Breast epithelium (tissue), 4 donors: Measurements from ENCODE around the gene RGL1. TPM values are rescaled to one million over a fixed set of nuclear protein-coding genes. Genes with fewer than 3 reads are reported as not detected.
A peak's percentile ranks its signal among the peaks of the same experiment; 100 is the strongest.

Source experiments
- DNase-seq, 2 donors: peaks; one replicate each; pipeline ENCODE4 v3.0.0-alpha.2; 2019; ENCODE audit warnings: low spot score in 2 of 2
- H3K27ac ChIP-seq, 2 donors: fragments of 200-600 bp; sonication (generic) in 1 of 2; one replicate each; pipeline ENCODE4 v1.5.1; 2016 to 2019; ENCODE audit warnings: mild to moderate bottlenecking in 1 of 2
- H3K27me3 ChIP-seq, 2 donors: fragments of 200-600 bp; sonication (generic) in 1 of 2; one replicate each; pipeline versions ENCODE4 v1.5.1 to v1.6.0; 2017 to 2019; ENCODE audit warnings: control low read depth in 1 of 2, mild to moderate bottlenecking in 1 of 2
- H3K36me3 ChIP-seq: fragments of 200-600 bp; one replicate; pipeline ENCODE4 v1.5.1; 2019
- H3K4me1 ChIP-seq, 2 donors: fragments of 200-600 bp; sonication (generic); one replicate each; pipeline ENCODE4 v1.5.1; 2016 to 2019; ENCODE audit warnings: control low read depth in 1 of 2
- H3K4me3 ChIP-seq, 3 donors: fragments of 200-600 bp; sonication (generic); 1 replicate in 2 of 3; 2 replicates in 1 of 3; pipeline ENCODE4 v1.5.1; 2016 to 2019; ENCODE audit warnings: mild to moderate bottlenecking in 3 of 3, moderate library complexity in 2 of 3
- H3K9me3 ChIP-seq, 2 donors: fragments of 200-600 bp; sonication (generic) in 1 of 2; one replicate each; pipeline ENCODE4 v1.5.1; 2016 to 2019; ENCODE audit warnings: control low read depth in 1 of 2
- POLR2A ChIP-seq: fragments of 450-650 bp; IDR thresholded peaks from one replicate; pipeline ENCODE4 v1.6.1; 2016; ENCODE audit warnings: antibody characterized with exemption, mild to moderate bottlenecking, moderate library complexity
- POLR2AphosphoS5 ChIP-seq, 3 donors: sonication (generic); formaldehyde crosslinking; IDR thresholded peaks; one replicate each; pipeline ENCODE4 v1.6.1; 2017; ENCODE audit warnings: antibody characterized with exemption in 3 of 3
- intact Hi-C: fragments of 100-400 bp; cut with DNase I; formaldehyde crosslinking; loops from one replicate; pipeline ENCODE4 v1.15.1; 2023; ENCODE audit warnings: low total_unique reads
- total RNA-seq, 3 donors: library from RNA; depleted of rRNA; stranded (reverse); fragments of >200 nt; gene quantifications; one replicate each; pipeline ENCODE4 v1.1.0, GENCODE V29; 2016
- TF ChIP-seq, protein P1 (sequence below), 3 donors: fragments of 450-650 bp; IDR thresholded peaks; one replicate each; pipeline ENCODE4 v1.5.1; 2016 to 2017; ENCODE audit warnings: antibody characterized with exemption in 3 of 3, mild to moderate bottlenecking in 3 of 3, moderate library complexity in 3 of 3

RGL1 gene
- total RNA-seq = 10 to 100 TPM; 24.9 to 70.2 (median 26.8) TPM

- Histone ChIP-seq H3K9me3 (no peaks in the 10 kb centered on the region), H3K4me3 (peak within 1 kb of the TSS; percentile 72 to 84 (median 74)), H3K27ac (peak within 1 kb of the TSS; percentile 93 to 96), H3K4me1 (peaks cover 0 to 10% of the 10 kb centered on the region in 2 donors), H3K36me3 (no peaks in the 10 kb centered on the region), H3K27me3 (no peaks in the 10 kb centered on the region)
- intact Hi-C loops = no loop called here
- peak; percentile 51 to 73 for DNase-seq
- peak; percentile 41 to 80 (median 72) for TF ChIP-seq POLR2AphosphoS5 (IDR thresholded peaks at IDR 0.05)
- no peak for TF ChIP-seq POLR2A
- TF ChIP-seq, protein P1, sequence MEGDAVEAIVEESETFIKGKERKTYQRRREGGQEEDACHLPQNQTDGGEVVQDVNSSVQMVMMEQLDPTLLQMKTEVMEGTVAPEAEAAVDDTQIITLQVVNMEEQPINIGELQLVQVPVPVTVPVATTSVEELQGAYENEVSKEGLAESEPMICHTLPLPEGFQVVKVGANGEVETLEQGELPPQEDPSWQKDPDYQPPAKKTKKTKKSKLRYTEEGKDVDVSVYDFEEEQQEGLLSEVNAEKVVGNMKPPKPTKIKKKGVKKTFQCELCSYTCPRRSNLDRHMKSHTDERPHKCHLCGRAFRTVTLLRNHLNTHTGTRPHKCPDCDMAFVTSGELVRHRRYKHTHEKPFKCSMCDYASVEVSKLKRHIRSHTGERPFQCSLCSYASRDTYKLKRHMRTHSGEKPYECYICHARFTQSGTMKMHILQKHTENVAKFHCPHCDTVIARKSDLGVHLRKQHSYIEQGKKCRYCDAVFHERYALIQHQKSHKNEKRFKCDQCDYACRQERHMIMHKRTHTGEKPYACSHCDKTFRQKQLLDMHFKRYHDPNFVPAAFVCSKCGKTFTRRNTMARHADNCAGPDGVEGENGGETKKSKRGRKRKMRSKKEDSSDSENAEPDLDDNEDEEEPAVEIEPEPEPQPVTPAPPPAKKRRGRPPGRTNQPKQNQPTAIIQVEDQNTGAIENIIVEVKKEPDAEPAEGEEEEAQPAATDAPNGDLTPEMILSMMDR (IDR thresholded peaks at IDR 0.05) = no peak
Measured at GRCh38 chr1:183804916-183805841, at the start of gene RGL1. TSS of gene RGL1 (plus strand) at chr1:183805120. CDS start at chr1:183805298, 178 bp downstream.

DNA sequence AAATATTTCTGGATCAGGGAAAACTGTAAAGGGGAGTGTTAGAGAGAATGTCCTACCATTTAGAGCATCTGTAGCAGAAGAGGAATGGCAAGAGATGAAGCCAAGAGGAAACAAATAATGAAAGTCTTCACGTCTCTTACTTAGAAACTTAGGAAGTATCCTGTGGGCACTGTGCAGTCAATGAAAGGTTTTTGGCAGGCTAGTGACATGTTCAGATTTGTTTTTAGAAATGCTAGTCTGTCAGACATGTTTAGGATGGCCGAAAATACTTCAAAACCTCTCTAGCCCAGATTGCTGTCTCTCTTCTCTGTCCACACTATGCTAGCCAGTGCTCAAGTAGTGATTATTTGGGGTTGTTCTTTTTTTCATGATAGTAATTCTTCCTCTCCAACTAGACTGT lies 48.6 kb upstream of the RGL1 start:
- TF ChIP-seq, protein P1 (IDR thresholded peaks at IDR 0.05) = no peak
- TF ChIP-seq POLR2A (no peak), POLR2AphosphoS5 (IDR thresholded peaks at IDR 0.05) (no peak)
- H3K4me3 ChIP-seq = no peak overlapping the region

GRCh38 chr1:183757061-183757460 lies 47.9 kb upstream of the RGL1 start:
- no peaks in the 10 kb centered on the region for H3K9me3 ChIP-seq
- H3K4me3 ChIP-seq = no peak overlapping the region
- H3K27me3 ChIP-seq = no peaks in the 10 kb centered on the region
- no peaks in the 10 kb centered on the region for H3K36me3 ChIP-seq
- no peak for DNase-seq
- H3K27ac ChIP-seq = no peak overlapping the region
- TF ChIP-seq, protein P1 (IDR thresholded peaks at IDR 0.05) = no peak
- TF ChIP-seq POLR2A (no peak), POLR2AphosphoS5 (IDR thresholded peaks at IDR 0.05) (no peak)
- no peaks in the 10 kb centered on the region for H3K4me1 ChIP-seq
- intact Hi-C loops = no loop called here

More for the DNA sequence above, 48.6 kb upstream of the RGL1 start:
- Histone ChIP-seq H3K27me3 (no peaks in the 10 kb centered on the region), H3K9me3 (peaks cover 0 to 4% of the 10 kb centered on the region in 2 donors), H3K36me3 (no peaks in the 10 kb centered on the region), H3K27ac (no peak overlapping the region), H3K4me1 (no peaks in the 10 kb centered on the region)
- intact Hi-C loops = no loop called here
- no peak for DNase-seq

DNA sequence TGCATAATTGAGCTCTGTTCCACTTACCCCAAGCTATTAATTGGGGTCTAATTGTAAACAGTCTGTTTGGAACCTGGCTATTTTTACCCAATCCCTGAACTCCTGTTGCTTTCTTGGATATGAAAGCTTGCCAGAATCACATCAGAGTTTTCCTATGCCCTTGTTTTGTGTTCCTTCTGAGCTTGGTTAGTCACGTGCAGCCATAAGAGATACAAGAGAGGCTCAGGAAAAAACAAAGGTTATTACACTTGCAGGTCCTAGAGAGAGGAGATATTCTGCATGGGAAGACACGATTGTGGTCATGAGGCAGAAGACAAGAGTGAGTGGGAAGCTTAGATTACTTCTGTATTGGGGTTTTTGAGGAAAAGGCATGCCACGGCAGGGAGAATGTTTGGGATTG lies 46.0 kb upstream of the RGL1 start:
- intact Hi-C loops = no loop called here

More for the DNA sequence above, 46.0 kb upstream of the RGL1 start:
- H3K27ac ChIP-seq = no peak overlapping the region
- H3K9me3 ChIP-seq = no peaks in the 10 kb centered on the region
- TF ChIP-seq POLR2A (no peak), POLR2AphosphoS5 (IDR thresholded peaks at IDR 0.05) (no peak)
- TF ChIP-seq, protein P1 (IDR thresholded peaks at IDR 0.05) = no peak
- H3K36me3 ChIP-seq = no peaks in the 10 kb centered on the region
- no peaks in the 10 kb centered on the region for H3K27me3 ChIP-seq
- H3K4me3 ChIP-seq = no peak overlapping the region
- no peak for DNase-seq
- H3K4me1 ChIP-seq = no peaks in the 10 kb centered on the region
